HepG2 (cell line): ENCODE data around the gene FAM118A. TPM values are rescaled to one million over a fixed set of nuclear protein-coding genes. Genes with fewer than 3 reads are reported as not detected.

Experiments used
- CREB1 ChIP-seq, 2 experiments: fragments of 450-650 bp in 1 of 2; IDR thresholded peaks; 2 replicates each; pipeline ENCODE4 v1.6.1; 2016 to 2017; ENCODE audit warnings: control low read depth in 1 of 2, mild to moderate bottlenecking in 1 of 2, missing compliant biosample characterization in 1 of 2, missing genetic modification characterization in 1 of 2
- HHEX ChIP-seq: IDR thresholded peaks from 2 replicates; pipeline ENCODE4 v1.6.1; 2016; ENCODE audit warnings: control low read depth
- HNF4G ChIP-seq, 2 experiments: sonication (generic) in 1 of 2; formaldehyde crosslinking in 1 of 2; IDR thresholded peaks; 2 replicates each; pipeline versions ENCODE4 v1.4.0 to v1.6.1; 2011 to 2020; ENCODE audit warnings: borderline replicate concordance in 2 of 2, low read depth in 2 of 2, mild to moderate bottlenecking in 2 of 2, low read length in 1 of 2, missing genetic modification reagents in 1 of 2, moderate library complexity in 1 of 2
- JUN ChIP-seq: sonication (generic); formaldehyde crosslinking; IDR thresholded peaks from 2 replicates; pipeline ENCODE4 v1.4.0; 2020; ENCODE audit warnings: mild to moderate bottlenecking, missing genetic modification reagents
- KAT8 ChIP-seq: IDR thresholded peaks from 2 replicates; pipeline ENCODE4 v1.6.1; 2016; ENCODE audit warnings: missing genetic modification reagents, missing compliant biosample characterization
- MATR3 ChIP-seq: sonication (generic); formaldehyde crosslinking; IDR thresholded peaks from 2 replicates; pipeline ENCODE4 v1.4.0; 2020; ENCODE audit warnings: missing genetic modification reagents
- NR2C2 ChIP-seq: sonication (generic); formaldehyde crosslinking; IDR thresholded peaks from 2 replicates; pipeline ENCODE4 v1.4.0; 2020; ENCODE audit warnings: missing genetic modification reagents, mild to moderate bottlenecking, moderate library complexity, borderline replicate concordance
- NR3C1 ChIP-seq: sonication (generic); formaldehyde crosslinking; IDR thresholded peaks from 2 replicates; pipeline ENCODE4 v1.4.0; 2020; ENCODE audit warnings: missing genetic modification reagents
- PCBP1 ChIP-seq: fragments of 200-400 bp; formaldehyde crosslinking; IDR thresholded peaks from 2 replicates; pipeline ENCODE4 v1.6.1; 2017; ENCODE audit warnings: mild to moderate bottlenecking, low read depth, low read length, borderline replicate concordance
- SIN3A ChIP-seq: IDR thresholded peaks from 2 replicates; pipeline ENCODE4 v1.6.1; 2011; ENCODE audit warnings: low read depth, mild to moderate bottlenecking, control low read depth, low read length, borderline replicate concordance
- SSRP1 ChIP-seq: IDR thresholded peaks from 2 replicates; pipeline ENCODE4 v1.6.1; 2016; ENCODE audit warnings: control low read depth
- ZFP36 ChIP-seq: fragments of 150-350 bp; IDR thresholded peaks from 2 replicates; pipeline ENCODE4 v1.6.1; 2018; ENCODE audit warnings: borderline replicate concordance, low read length, low read depth; ENCODE audit not compliant: partially characterized antibody
- ZFP82 ChIP-seq: sonication (generic); formaldehyde crosslinking; IDR thresholded peaks from 2 replicates; pipeline ENCODE4 v1.5.1; 2020; ENCODE audit warnings: mild to moderate bottlenecking, missing genetic modification reagents, borderline replicate concordance
- ZKSCAN1 ChIP-seq: fragments of 150-350 bp; IDR thresholded peaks from 2 replicates; pipeline ENCODE4 v1.6.1; 2014; ENCODE audit warnings: low read length
- ZNF101 ChIP-seq: sonication (generic); formaldehyde crosslinking; IDR thresholded peaks from 2 replicates; pipeline ENCODE4 v1.4.0; 2020; ENCODE audit warnings: mild to moderate bottlenecking, low read depth, missing genetic modification reagents, borderline replicate concordance
- ZNF260 ChIP-seq: sonication (generic); formaldehyde crosslinking; IDR thresholded peaks from 2 replicates; pipeline ENCODE4 v1.4.0; 2020; ENCODE audit warnings: missing genetic modification reagents, low read depth, mild to moderate bottlenecking, borderline replicate concordance
- ZNF333 ChIP-seq: sonication (generic); formaldehyde crosslinking; IDR thresholded peaks from 2 replicates; pipeline ENCODE4 v1.4.0; 2020; ENCODE audit warnings: mild to moderate bottlenecking, missing genetic modification reagents, borderline replicate concordance
- ZNF431 ChIP-seq: sonication (generic); formaldehyde crosslinking; IDR thresholded peaks from 2 replicates; pipeline ENCODE4 v1.9.0; 2022; ENCODE audit warnings: missing genetic modification reagents, low read depth, mild to moderate bottlenecking, borderline replicate concordance
- ZNF460 ChIP-seq: sonication (generic); formaldehyde crosslinking; IDR thresholded peaks from 2 replicates; pipeline ENCODE4 v1.5.1; 2020; ENCODE audit warnings: missing genetic modification reagents, mild to moderate bottlenecking, borderline replicate concordance
- ZNF691 ChIP-seq: sonication (generic); formaldehyde crosslinking; IDR thresholded peaks from 2 replicates; pipeline ENCODE4 v1.4.0; 2020; ENCODE audit warnings: missing genetic modification reagents, low read depth, mild to moderate bottlenecking, borderline replicate concordance
- ZNF777 ChIP-seq: sonication (generic); formaldehyde crosslinking; IDR thresholded peaks from 2 replicates; pipeline ENCODE4 v1.4.0; 2020; ENCODE audit warnings: missing genetic modification reagents
- polyA plus RNA-seq, 8 experiments: library from polyadenylated mRNA; depleted of rRNA in 3 of 8; stranded (reverse) in 7 of 8; unstranded in 1 of 8; fragments of >200 nt; fragmentation: Illumina TruSeq in 4 of 8; extraction: Trizol in 4 of 8; gene quantifications; 2 replicates each; pipeline versions ENCODE4 v1.2.1 to v1.2.3, GENCODE V29; 2011 to 2016; ENCODE audit warnings: low read depth in 4 of 8, missing spikeins in 1 of 8, mixed read lengths in 1 of 8; ENCODE audit not compliant: insufficient read depth in 1 of 8
- total RNA-seq, 5 experiments: library from RNA; depleted of rRNA; stranded (reverse); fragments of >200 nt; fragmentation: Illumina TruSeq; extraction: Trizol; gene quantifications; 2 replicates each; pipeline ENCODE4 v1.2.3, GENCODE V29; 2016; ENCODE audit warnings: low read depth in 1 of 5
- TF ChIP-seq, protein P1 (sequence below): sonication (generic); formaldehyde crosslinking; IDR thresholded peaks from 2 replicates; pipeline ENCODE4 v1.4.0; 2020; ENCODE audit warnings: missing genetic modification reagents
- TF ChIP-seq, protein P2 (sequence below): sonication (generic); formaldehyde crosslinking; IDR thresholded peaks from 2 replicates; pipeline ENCODE4 v1.5.0; 2020; ENCODE audit warnings: mild to moderate bottlenecking, missing genetic modification reagents, borderline replicate concordance

FAM118A gene
- total and polyA plus RNA-seq, 2 of the 13 experiments (the other 11 are each of a cell fraction or from before 2014, with no cell fraction given), result 36.7 to 48.2 TPM

DNA sequence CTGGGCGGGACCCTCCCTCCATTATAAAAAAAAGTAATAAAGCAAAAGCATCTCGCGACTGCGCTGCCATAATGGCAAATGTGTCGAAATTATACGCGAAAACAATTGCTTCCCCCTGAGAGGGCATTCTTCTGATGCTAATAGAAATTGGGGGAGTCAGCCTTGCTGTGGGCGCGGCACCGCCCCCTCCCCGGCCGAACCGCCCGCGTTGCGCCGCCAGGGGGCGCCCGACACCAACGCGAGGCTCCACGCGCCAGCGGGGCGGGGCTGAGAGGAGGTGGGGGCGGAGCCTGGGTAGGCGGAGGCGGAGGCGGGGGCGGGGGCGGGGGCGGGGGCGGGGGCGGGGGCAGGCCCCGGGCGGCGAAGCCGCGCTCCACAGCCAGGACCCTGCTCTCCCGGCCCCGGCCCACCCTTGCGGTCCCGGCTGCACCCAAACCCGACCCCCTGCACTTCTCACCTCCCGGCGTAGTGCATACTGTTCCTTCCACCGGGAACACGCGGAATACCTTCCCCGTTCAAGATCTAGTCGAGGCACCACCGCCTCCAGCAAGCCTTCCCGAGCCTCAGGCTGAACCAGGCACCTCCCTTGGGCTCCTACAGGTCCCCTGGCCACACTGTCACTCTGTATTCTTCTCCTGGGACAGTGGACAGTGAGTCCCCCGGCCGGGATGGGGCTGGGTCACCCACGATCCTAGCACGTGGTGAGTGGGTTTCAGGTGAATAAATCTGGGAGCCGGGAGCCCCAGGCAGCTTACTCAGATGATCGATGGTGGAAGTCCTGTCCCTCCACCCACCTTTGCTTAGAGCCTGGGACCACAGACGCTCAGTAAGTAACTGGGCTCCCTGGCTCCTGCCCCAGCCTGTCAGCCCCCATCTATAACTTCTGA lies 40.5 kb upstream of the FAM118A start (continued):
- TF ChIP-seq SSRP1, result no peak; the same call in 1 of the 2 replicates
- TF ChIP-seq, protein P1, sequence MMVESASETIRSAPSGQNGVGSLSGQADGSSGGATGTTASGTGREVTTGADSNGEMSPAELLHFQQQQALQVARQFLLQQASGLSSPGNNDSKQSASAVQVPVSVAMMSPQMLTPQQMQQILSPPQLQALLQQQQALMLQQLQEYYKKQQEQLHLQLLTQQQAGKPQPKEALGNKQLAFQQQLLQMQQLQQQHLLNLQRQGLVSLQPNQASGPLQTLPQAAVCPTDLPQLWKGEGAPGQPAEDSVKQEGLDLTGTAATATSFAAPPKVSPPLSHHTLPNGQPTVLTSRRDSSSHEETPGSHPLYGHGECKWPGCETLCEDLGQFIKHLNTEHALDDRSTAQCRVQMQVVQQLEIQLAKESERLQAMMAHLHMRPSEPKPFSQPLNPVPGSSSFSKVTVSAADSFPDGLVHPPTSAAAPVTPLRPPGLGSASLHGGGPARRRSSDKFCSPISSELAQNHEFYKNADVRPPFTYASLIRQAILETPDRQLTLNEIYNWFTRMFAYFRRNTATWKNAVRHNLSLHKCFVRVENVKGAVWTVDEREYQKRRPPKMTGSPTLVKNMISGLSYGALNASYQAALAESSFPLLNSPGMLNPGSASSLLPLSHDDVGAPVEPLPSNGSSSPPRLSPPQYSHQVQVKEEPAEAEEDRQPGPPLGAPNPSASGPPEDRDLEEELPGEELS (CRISPR knock-in tag), result no peak
- TF ChIP-seq ZFP36, result no peak
- no peak for TF ChIP-seq ZFP82
- TF ChIP-seq MATR3, result no peak
- no peak for TF ChIP-seq JUN (CRISPR knock-in tag)
- TF ChIP-seq, protein P2, sequence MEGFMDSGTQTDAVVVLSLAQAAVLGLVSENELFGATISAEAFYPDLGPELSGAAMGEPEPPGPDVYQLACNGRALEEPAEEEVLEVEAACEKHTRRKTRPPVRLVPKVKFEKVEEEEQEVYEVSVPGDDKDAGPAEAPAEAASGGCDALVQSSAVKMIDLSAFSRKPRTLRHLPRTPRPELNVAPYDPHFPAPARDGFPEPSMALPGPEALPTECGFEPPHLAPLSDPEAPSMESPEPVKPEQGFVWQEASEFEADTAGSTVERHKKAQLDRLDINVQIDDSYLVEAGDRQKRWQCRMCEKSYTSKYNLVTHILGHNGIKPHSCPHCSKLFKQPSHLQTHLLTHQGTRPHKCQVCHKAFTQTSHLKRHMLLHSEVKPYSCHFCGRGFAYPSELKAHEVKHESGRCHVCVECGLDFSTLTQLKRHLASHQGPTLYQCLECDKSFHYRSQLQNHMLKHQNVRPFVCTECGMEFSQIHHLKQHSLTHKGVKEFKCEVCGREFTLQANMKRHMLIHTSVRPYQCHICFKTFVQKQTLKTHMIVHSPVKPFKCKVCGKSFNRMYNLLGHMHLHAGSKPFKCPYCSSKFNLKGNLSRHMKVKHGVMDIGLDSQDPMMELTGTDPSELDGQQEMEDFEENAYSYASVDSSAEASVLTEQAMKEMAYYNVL (CRISPR knock-in tag), result no peak
- 0 out of 2 replicates have a peak, but pooled peaks have one; percentile 24 for TF ChIP-seq ZNF333 (CRISPR knock-in tag)
- TF ChIP-seq HHEX, result no peak
- no peak for TF ChIP-seq ZNF777
- TF ChIP-seq ZNF431 (CRISPR knock-in tag), result no peak
- TF ChIP-seq ZNF101 (CRISPR knock-in tag), result no peak
- TF ChIP-seq SIN3A, result peak; percentile 71; the same call in 1 of the 2 replicates
- TF ChIP-seq PCBP1, result no peak
- no peak for TF ChIP-seq NR2C2 (CRISPR knock-in tag)
- no peak for TF ChIP-seq ZNF460
- TF ChIP-seq KAT8 (CRISPR knock-in tag), result peak; percentile 24; the same call in 1 of the 2 replicates
- TF ChIP-seq ZNF260, result no peak
- TF ChIP-seq ZNF691 (CRISPR knock-in tag), result no peak
- no peak for TF ChIP-seq NR3C1
- TF ChIP-seq CREB1 (IDR thresholded peaks at IDR 0.05), result no peak
- no peak for TF ChIP-seq CREB1 (CRISPR knock-in tag; IDR thresholded peaks at IDR 0.05)
- TF ChIP-seq ZKSCAN1, result no peak
- TF ChIP-seq HNF4G (IDR thresholded peaks at IDR 0.05; ENCODE audit: borderline replicate concordance, low read depth, low read length), result no peak
- no peak for TF ChIP-seq HNF4G (CRISPR knock-in tag; IDR thresholded peaks at IDR 0.05; ENCODE audit: borderline replicate concordance, low read depth)
